HCT116 (cell line): ENCODE results near the gene STH. TPM values are rescaled to one million over a fixed set of nuclear protein-coding genes. Genes with fewer than 3 reads are reported as not detected.

ENCODE experiments used
- ATAC-seq: fragments of 200-7000 bp; cut with Tn5 transposase; 2 replicates; pipeline ENCODE4 v1.9.1; 2020; ENCODE audit warnings: mild to moderate bottlenecking, moderate library complexity
- BruUV-seq: library from RNA; stranded (reverse); fragments of 400-500 nt; replicated peaks from 2 replicates; lab custom pipeline; 2021; lab: Mats Ljungman, UMichigan
- CTCF ChIA-PET: fragments of 300-600 bp; sonication (Branson Sonifier 250); formaldehyde crosslinking; loops from one replicate; lab custom pipeline; 2021; ENCODE audit warnings: antibody characterized with exemption; lab: Charles Lee
- POLR2A ChIA-PET: fragments of 300-600, 350-600 bp; sonication (Branson Sonifier 250); formaldehyde crosslinking; loops from one replicate; lab custom pipeline; 2021; ENCODE audit warnings: antibody characterized with exemption; lab: Charles Lee
- RAD21 ChIA-PET, 2 experiments: fragments of 300-600 bp; sonication (Branson Sonifier 250); formaldehyde crosslinking; loops; one replicate each; lab custom pipeline; 2023; ENCODE audit warnings: low total read pairs in 2 of 2; ENCODE audit not compliant: uncharacterized antibody in 2 of 2, unreplicated experiment in 2 of 2, low non-redundant PET in 1 of 2; lab: Charles Lee
- DNase-seq: peaks from one replicate; pipeline ENCODE4 v3.0.0-alpha.2; 2010; ENCODE audit warnings: low read depth, low spot score
- H2AFZ ChIP-seq: fragments of 200-600 bp; shearing (Covaris generic), sonication (generic); 2 replicates; pipeline ENCODE4 v1.6.1; 2017; ENCODE audit warnings: low read depth, mixed run types, mixed read lengths, antibody characterized with exemption, low read length; ENCODE audit not compliant: poor library complexity, severe bottlenecking
- H3K27ac ChIP-seq: 2 replicates; pipeline ENCODE4 v1.5.1; 2012; ENCODE audit warnings: low read depth, low read length
- H3K27me3 ChIP-seq: fragments of 200-600 bp; sonication (generic); 2 replicates; pipeline ENCODE4 v1.6.1; 2016; ENCODE audit warnings: mixed run types, low read length, mixed read lengths; ENCODE audit not compliant: insufficient read depth
- H3K36me3 ChIP-seq, 2 experiments: fragments of 200-500 bp in 1 of 2; fragments of 200-600 bp in 1 of 2; sonication (Bioruptor generic) in 1 of 2; sonication (generic) in 1 of 2; 2 replicates each; pipeline versions ENCODE4 v1.5.1 to v1.6.1; 2014 to 2016; ENCODE audit warnings: low read length in 2 of 2, inconsistent platforms in 1 of 2, mixed read lengths in 1 of 2, mixed run types in 1 of 2; ENCODE audit not compliant: insufficient read depth in 2 of 2, control insufficient read depth in 1 of 2
- H3K4me1 ChIP-seq, 2 experiments: fragments of 200-600 bp in 1 of 2; sonication (generic) in 1 of 2; 2 replicates each; pipeline versions ENCODE4 v1.5.1 to v1.6.1; 2012 to 2017; ENCODE audit warnings: low read length in 2 of 2, inconsistent platforms in 1 of 2, mild to moderate bottlenecking in 1 of 2, mixed read lengths in 1 of 2, mixed run types in 1 of 2, moderate library complexity in 1 of 2; ENCODE audit not compliant: insufficient read depth in 2 of 2, control insufficient read depth in 1 of 2
- H3K4me2 ChIP-seq: fragments of 200-600 bp; sonication (generic); 2 replicates; pipeline ENCODE4 v1.6.1; 2017; ENCODE audit warnings: mixed run types, low read length, mixed read lengths
- H3K4me3 ChIP-seq, 2 experiments: fragments of 200-600 bp in 1 of 2; sonication (generic) in 1 of 2; replicated peaks in 1 of 2; 2 replicates each; pipeline ENCODE4 v1.5.1; 2011 to 2016; ENCODE audit warnings: low read length in 2 of 2, control low read depth in 1 of 2, low read depth in 1 of 2, mild to moderate bottlenecking in 1 of 2, mixed read lengths in 1 of 2, mixed run types in 1 of 2
- H3K79me2 ChIP-seq: fragments of 200-600 bp; sonication (generic); 2 replicates; pipeline ENCODE4 v1.6.1; 2017; ENCODE audit warnings: mild to moderate bottlenecking, mixed run types, low read length, moderate library complexity, mixed read lengths; ENCODE audit not compliant: insufficient read depth
- H3K9ac ChIP-seq: fragments of 200-600 bp; sonication (generic); 2 replicates; pipeline ENCODE4 v1.6.1; 2016; ENCODE audit warnings: low read length, mixed read lengths
- H3K9me2 ChIP-seq: fragments of 200-600 bp; sonication (generic), shearing (Covaris generic); 2 replicates; pipeline ENCODE4 v1.6.1; 2017; ENCODE audit warnings: mixed run types, mild to moderate bottlenecking, moderate library complexity; ENCODE audit not compliant: insufficient read depth
- H3K9me3 ChIP-seq, 2 experiments: fragments of 200-500 bp in 1 of 2; fragments of 200-600 bp in 1 of 2; sonication (Bioruptor generic) in 1 of 2; sonication (generic) in 1 of 2; 2 replicates each; pipeline ENCODE4 v1.6.1; 2014 to 2017; ENCODE audit warnings: low read length in 2 of 2, mixed read lengths in 2 of 2, inconsistent platforms in 1 of 2, low read depth in 1 of 2, mild to moderate bottlenecking in 1 of 2, mixed run types in 1 of 2, moderate library complexity in 1 of 2; ENCODE audit not compliant: control insufficient read depth in 1 of 2, insufficient read depth in 1 of 2
- H4K20me1 ChIP-seq: fragments of 200-600 bp; sonication (generic), shearing (Covaris generic); 2 replicates; pipeline ENCODE4 v1.6.1; 2017; ENCODE audit warnings: mixed run types, mild to moderate bottlenecking, moderate library complexity; ENCODE audit not compliant: insufficient read depth
- CEBPB ChIP-seq: IDR thresholded peaks from 2 replicates; pipeline ENCODE4 v1.6.1; 2012; ENCODE audit warnings: low read depth
- CTCF ChIP-seq, 3 experiments: fragments of 200-600 bp in 1 of 3; sonication (generic) in 1 of 3; IDR thresholded peaks in 2 of 3; conservative IDR thresholded peaks in 1 of 3; 2 replicates each; pipeline ENCODE4 v1.5.1; 2012 to 2017; ENCODE audit warnings: low read depth in 2 of 3, low read length in 2 of 3, antibody characterized with exemption in 1 of 3, borderline replicate concordance in 1 of 3, control low read depth in 1 of 3, mild to moderate bottlenecking in 1 of 3, mixed read lengths in 1 of 3, mixed run types in 1 of 3, moderate library complexity in 1 of 3; ENCODE audit not compliant: insufficient read depth in 1 of 3
- EGR1 ChIP-seq: IDR thresholded peaks from 2 replicates; pipeline ENCODE4 v1.6.1; 2012; ENCODE audit warnings: low read depth
- EZH2 ChIP-seq: fragments of 200-600 bp; sonication (generic); IDR thresholded peaks from 2 replicates; pipeline ENCODE4 v1.6.1; 2017; ENCODE audit warnings: antibody characterized with exemption, mixed run types
- EZH2phosphoT487 ChIP-seq: fragments of 200-600 bp; IDR thresholded peaks from 2 replicates; pipeline ENCODE4 v1.6.1; 2018; ENCODE audit warnings: antibody characterized with exemption, borderline replicate concordance
- FOSL1 ChIP-seq: IDR thresholded peaks from 2 replicates; pipeline ENCODE4 v1.6.1; 2012; ENCODE audit warnings: low read depth
- POLR2AphosphoS5 ChIP-seq: IDR thresholded peaks from 2 replicates; pipeline ENCODE4 v1.6.1; 2011; ENCODE audit warnings: mild to moderate bottlenecking, low read depth, low read length, moderate library complexity
- RAD21 ChIP-seq: IDR thresholded peaks from 2 replicates; pipeline ENCODE4 v1.6.1; 2012; ENCODE audit warnings: low read depth, mild to moderate bottlenecking
- SIN3A ChIP-seq: IDR thresholded peaks from 2 replicates; pipeline ENCODE4 v1.6.1; 2012; ENCODE audit warnings: low read depth
- SP1 ChIP-seq: IDR thresholded peaks from 2 replicates; pipeline ENCODE4 v1.6.1; 2012; ENCODE audit warnings: low read depth
- SRF ChIP-seq: IDR thresholded peaks from 2 replicates; pipeline ENCODE4 v1.6.1; 2012; ENCODE audit warnings: low read depth
- TCF7L2 ChIP-seq: IDR thresholded peaks from 2 replicates; pipeline ENCODE4 v1.7.0; 2011; ENCODE audit warnings: borderline replicate concordance, inconsistent platforms; ENCODE audit not compliant: insufficient read depth, insufficient read length; ENCODE audit errors: extremely low read depth
- ZFX ChIP-seq: fragments of 450-650 bp; IDR thresholded peaks from 2 replicates; pipeline ENCODE4 v1.6.1; 2017
- intact Hi-C: fragments of 100-400 bp; cut with micrococcal nuclease; formaldehyde crosslinking; loops from 2 replicates; pipeline ENCODE4 v1.10.0; 2022
- total RNA-seq: library from RNA; stranded (reverse); gene quantifications from one replicate; pipeline ENCODE4 v1.2.1, GENCODE V29; 2021; ENCODE audit not compliant: unreplicated experiment
- TF ChIP-seq, protein P1 (sequence below): IDR thresholded peaks from 2 replicates; pipeline ENCODE4 v1.6.1; 2012
- TF ChIP-seq, protein P2 (sequence below): IDR thresholded peaks from 2 replicates; pipeline ENCODE4 v1.6.1; 2012; ENCODE audit warnings: low read depth

Gene STH
- total RNA-seq, 1 experiment from 2014 or later = not detected

DNA sequence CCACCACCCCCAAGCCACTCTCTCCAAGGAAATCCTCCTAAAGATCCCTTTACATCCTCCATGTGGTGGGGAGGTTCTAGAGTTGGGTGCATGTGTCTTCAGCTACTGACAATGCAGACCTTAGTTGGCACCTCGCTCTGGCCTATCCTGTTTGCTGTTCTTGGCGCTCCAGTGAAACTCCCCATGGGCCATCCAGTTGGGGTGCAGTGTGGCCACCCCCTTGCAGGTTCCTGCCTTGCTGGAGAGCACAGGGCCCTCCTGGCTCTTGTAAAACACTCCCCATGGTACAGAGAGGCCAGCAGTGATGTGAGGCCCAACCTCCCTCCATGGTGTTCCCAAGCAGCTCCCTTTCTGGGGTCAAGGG lies 22.7 kb upstream of the STH start:
- POLR2A ChIA-PET = no interaction called here
- no peak for ATAC-seq

GRCh38 chr17:45976755-45977505 lies 22.1 kb upstream of the STH start:
- RAD21 ChIA-PET = no interaction called here
- H3K9ac ChIP-seq = no peak overlapping the region
- no peak for DNase-seq
- no peak overlapping the region for H2AFZ ChIP-seq
- H3K27me3 ChIP-seq = no peaks in the 10 kb centered on the region
- CTCF ChIA-PET = no interaction called here
- intact Hi-C loops = no loop called here
- H3K79me2 ChIP-seq = no peaks in the 10 kb centered on the region
- H3K4me3 ChIP-seq = no peak overlapping the region
- H4K20me1 ChIP-seq = no peaks in the 10 kb centered on the region
- H3K4me2 ChIP-seq = no peak overlapping the region
- POLR2A ChIA-PET = no interaction called here
- no TSS peak for BruUV-seq
- ATAC-seq = peak; percentile 29
- H3K36me3 ChIP-seq = no peaks in the 10 kb centered on the region
- H3K9me2 ChIP-seq = no peaks in the 10 kb centered on the region
- H3K9me3 ChIP-seq = no peaks in the 10 kb centered on the region
- no peak overlapping the region for H3K27ac ChIP-seq
- H3K4me1 ChIP-seq = no peaks in the 10 kb centered on the region
- no peak for TF ChIP-seq EZH2
- no peak for TF ChIP-seq POLR2AphosphoS5
- TF ChIP-seq SRF = no peak
- no peak for TF ChIP-seq CTCF (IDR thresholded peaks at IDR 0.05 in 2 of 3, conservative IDR thresholded peaks at IDR 0.05 in 1 of 3; ENCODE audit: borderline replicate concordance in 1 of 3, insufficient read depth in 1 of 3, low read depth in 2 of 3, low read length in 2 of 3)
- TF ChIP-seq ZFX = no peak
- TF ChIP-seq EGR1 = no peak
- no peak for TF ChIP-seq SP1
- TF ChIP-seq SIN3A = no peak
- no peak for TF ChIP-seq TCF7L2
- no peak for TF ChIP-seq EZH2phosphoT487
- TF ChIP-seq FOSL1 = no peak
- no peak for TF ChIP-seq CEBPB
- no peak for TF ChIP-seq RAD21
- TF ChIP-seq, protein P1, sequence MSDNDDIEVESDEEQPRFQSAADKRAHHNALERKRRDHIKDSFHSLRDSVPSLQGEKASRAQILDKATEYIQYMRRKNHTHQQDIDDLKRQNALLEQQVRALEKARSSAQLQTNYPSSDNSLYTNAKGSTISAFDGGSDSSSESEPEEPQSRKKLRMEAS = no peak
- TF ChIP-seq, protein P2, sequence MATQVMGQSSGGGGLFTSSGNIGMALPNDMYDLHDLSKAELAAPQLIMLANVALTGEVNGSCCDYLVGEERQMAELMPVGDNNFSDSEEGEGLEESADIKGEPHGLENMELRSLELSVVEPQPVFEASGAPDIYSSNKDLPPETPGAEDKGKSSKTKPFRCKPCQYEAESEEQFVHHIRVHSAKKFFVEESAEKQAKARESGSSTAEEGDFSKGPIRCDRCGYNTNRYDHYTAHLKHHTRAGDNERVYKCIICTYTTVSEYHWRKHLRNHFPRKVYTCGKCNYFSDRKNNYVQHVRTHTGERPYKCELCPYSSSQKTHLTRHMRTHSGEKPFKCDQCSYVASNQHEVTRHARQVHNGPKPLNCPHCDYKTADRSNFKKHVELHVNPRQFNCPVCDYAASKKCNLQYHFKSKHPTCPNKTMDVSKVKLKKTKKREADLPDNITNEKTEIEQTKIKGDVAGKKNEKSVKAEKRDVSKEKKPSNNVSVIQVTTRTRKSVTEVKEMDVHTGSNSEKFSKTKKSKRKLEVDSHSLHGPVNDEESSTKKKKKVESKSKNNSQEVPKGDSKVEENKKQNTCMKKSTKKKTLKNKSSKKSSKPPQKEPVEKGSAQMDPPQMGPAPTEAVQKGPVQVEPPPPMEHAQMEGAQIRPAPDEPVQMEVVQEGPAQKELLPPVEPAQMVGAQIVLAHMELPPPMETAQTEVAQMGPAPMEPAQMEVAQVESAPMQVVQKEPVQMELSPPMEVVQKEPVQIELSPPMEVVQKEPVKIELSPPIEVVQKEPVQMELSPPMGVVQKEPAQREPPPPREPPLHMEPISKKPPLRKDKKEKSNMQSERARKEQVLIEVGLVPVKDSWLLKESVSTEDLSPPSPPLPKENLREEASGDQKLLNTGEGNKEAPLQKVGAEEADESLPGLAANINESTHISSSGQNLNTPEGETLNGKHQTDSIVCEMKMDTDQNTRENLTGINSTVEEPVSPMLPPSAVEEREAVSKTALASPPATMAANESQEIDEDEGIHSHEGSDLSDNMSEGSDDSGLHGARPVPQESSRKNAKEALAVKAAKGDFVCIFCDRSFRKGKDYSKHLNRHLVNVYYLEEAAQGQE = no peak

More for the DNA sequence above, 22.7 kb upstream of the STH start:
- Histone ChIP-seq H3K27ac (no peak overlapping the region), H3K9me2 (no peaks in the 10 kb centered on the region), H3K9me3 (no peaks in the 10 kb centered on the region), H4K20me1 (no peaks in the 10 kb centered on the region), H3K27me3 (no peaks in the 10 kb centered on the region), H3K9ac (no peak overlapping the region), H2AFZ (no peak overlapping the region), H3K4me2 (no peak overlapping the region), H3K36me3 (no peaks in the 10 kb centered on the region), H3K79me2 (no peaks in the 10 kb centered on the region), H3K4me3 (no peak overlapping the region), H3K4me1 (no peaks in the 10 kb centered on the region)
- no peak for DNase-seq
- no TSS peak for BruUV-seq
- intact Hi-C loops = no loop called here
- CTCF ChIA-PET = no interaction called here
- RAD21 ChIA-PET = no interaction called here
- TF ChIP-seq CEBPB = no peak
